ENCODE results near the gene PPEF2.

DNA sequence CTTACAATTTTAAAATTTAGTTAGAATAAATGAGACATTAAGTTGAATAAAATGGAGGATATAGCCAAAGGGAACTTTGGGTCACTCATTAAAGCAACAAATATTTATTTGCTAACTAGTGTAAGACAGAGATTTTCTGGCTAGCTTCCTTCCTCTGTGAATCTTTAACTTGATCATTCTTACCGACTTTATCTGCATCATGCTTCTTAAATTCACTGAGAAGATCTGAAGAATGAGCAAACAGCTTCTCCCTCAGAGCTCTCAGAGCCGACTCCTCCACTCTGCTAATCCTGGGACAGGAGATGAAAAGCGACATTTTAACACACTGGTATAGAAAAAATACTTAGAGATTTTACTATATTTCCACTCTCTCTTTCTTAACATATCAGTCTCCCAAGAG, 35.1 kb downstream of the PPEF2 start:
- TF ChIP-seq POLR2AphosphoS5 (IDR thresholded peaks at IDR 0.05) (no peak), POLR2A (IDR thresholded peaks at IDR 0.05) (no peak)

Data from transverse colon (tissue), 3 donors.